Metanephros (tissue), 2 donors: ENCODE results near the gene EIF3C. TPM values are rescaled to one million over a fixed set of nuclear protein-coding genes. Genes with fewer than 3 reads are reported as not detected.

Experiments
- small RNA-seq: library from RNA; depleted of rRNA; stranded (forward); fragments of <200 nt; gene quantifications from one replicate; pipeline ENCODE3, GENCODE V24; 2014; ENCODE audit warnings: low replicate concordance
- total RNA-seq: library from RNA; depleted of rRNA; stranded (reverse); fragments of >200 nt; gene quantifications from one replicate; pipeline ENCODE4 v1.2.3, GENCODE V29; 2014

The EIF3C gene
- total RNA-seq = 279 TPM

GRCh38 chr16:28711220-28712083, at the start of gene EIF3C:
TSS of gene EIF3C (plus strand) at chr16:28711464. CDS start at chr16:28711687, 223 bp downstream.

DNA sequence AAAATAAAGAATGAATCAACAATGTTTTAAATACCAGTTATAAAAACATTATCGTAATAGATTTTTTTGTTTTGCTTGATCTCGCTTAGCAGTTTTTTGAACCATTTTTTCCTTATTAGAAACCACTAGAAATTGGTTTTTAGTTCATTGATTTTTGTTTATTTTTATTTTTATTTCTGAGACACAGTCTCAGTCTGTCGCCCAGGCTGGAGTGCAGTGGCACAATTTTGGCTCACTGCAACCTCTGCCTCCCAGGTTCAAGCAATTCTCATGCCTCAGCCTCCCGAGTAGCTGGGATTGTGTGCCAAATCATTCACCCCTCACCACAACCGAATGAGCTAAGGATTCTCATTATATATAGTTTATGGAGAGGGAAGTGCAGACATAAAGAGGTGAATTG, 40.2 kb downstream of the EIF3C start, which contains the start of gene NPIPB9:
TSS of gene NPIPB9 (plus strand) at position 301 of the 400 bp plus-strand sequence.

Small RNA genes within 50 kb of the gene (small RNA-seq; reads per million reads assigned to genes)
- gene MIR6862-2 = not detected

Other genes with a start within 250 kb of the EIF3C start
- gene NPIPB7, start 239.1 kb upstream of the EIF3C start, total RNA-seq = not detected
- gene CLN3, start 219.4 kb upstream of the EIF3C start, total RNA-seq = 24.5 TPM
- gene APOBR, start 216.8 kb upstream of the EIF3C start, total RNA-seq = 3.3 TPM
- gene IL27, start 204.6 kb upstream of the EIF3C start, total RNA-seq = not detected
- 4.1 TPM for gene NUPR1, start 172.5 kb upstream of the EIF3C start, total RNA-seq
- gene SGF29, start 157.5 kb upstream of the EIF3C start, total RNA-seq = 18.4 TPM
- 0.47 TPM for gene SULT1A2, start 114.4 kb upstream of the EIF3C start, total RNA-seq
- gene SULT1A1, start 101.4 kb upstream of the EIF3C start, total RNA-seq = 31.4 TPM
- gene NPIPB8, start 73.4 kb upstream of the EIF3C start, total RNA-seq = 0.70 TPM
- gene NPIPB9, start 40.3 kb downstream of the EIF3C start, total RNA-seq = 2.9 TPM
- gene ATXN2L, start 111.5 kb downstream of the EIF3C start, total RNA-seq = 57.9 TPM
- gene TUFM, start 134.9 kb downstream of the EIF3C start, total RNA-seq = 134 TPM
- gene SH2B1, start 152.4 kb downstream of the EIF3C start, total RNA-seq = 35.4 TPM
- 157 TPM for gene ATP2A1, start 167.0 kb downstream of the EIF3C start, total RNA-seq
- 39.3 TPM for gene RABEP2, start 213.8 kb downstream of the EIF3C start, total RNA-seq
- gene CD19, start 220.5 kb downstream of the EIF3C start, total RNA-seq = 1.6 TPM
- gene NFATC2IP, start 239.5 kb downstream of the EIF3C start, total RNA-seq = 27.7 TPM